Mesenchymal stem cell (in vitro differentiated cells and primary cell): ENCODE data around the gene TERC. TPM values are rescaled to one million over a fixed set of nuclear protein-coding genes. Genes with fewer than 3 reads are reported as not detected.
"Not testable (repeated sequence)": the region's sequence is repeated elsewhere in the genome, so short reads cannot be mapped to it uniquely, and the experiment has no call there.

Experiments
- DNase-seq: peaks from one replicate; pipeline ENCODE4 v3.0.0-alpha.2; 2013
- H2AFZ ChIP-seq: one replicate; pipeline ENCODE4 v1.6.1; 2013; ENCODE audit warnings: low read depth, mild to moderate bottlenecking, control low read depth, inconsistent platforms, low read length, moderate library complexity
- H2AK5ac ChIP-seq: 2 replicates; pipeline ENCODE4 v1.6.1; 2013; ENCODE audit warnings: low read length, moderate library complexity, mild to moderate bottlenecking, inconsistent platforms; ENCODE audit not compliant: severe bottlenecking
- H2BK120ac ChIP-seq: one replicate; pipeline ENCODE4 v1.6.1; 2013; ENCODE audit warnings: low read depth, mild to moderate bottlenecking, inconsistent platforms, low read length, moderate library complexity
- H2BK12ac ChIP-seq, 2 experiments: one replicate each; pipeline ENCODE4 v1.6.1; 2013; ENCODE audit warnings: inconsistent platforms in 2 of 2, low read length in 2 of 2, mild to moderate bottlenecking in 2 of 2, moderate library complexity in 2 of 2, control low read depth in 1 of 2
- H2BK15ac ChIP-seq: one replicate; pipeline ENCODE4 v1.6.1; 2013; ENCODE audit warnings: mild to moderate bottlenecking, low read depth, inconsistent platforms; ENCODE audit not compliant: poor library complexity, severe bottlenecking
- H2BK5ac ChIP-seq: 2 replicates; pipeline ENCODE4 v1.6.1; 2013; ENCODE audit warnings: low read depth, mild to moderate bottlenecking, low read length, control low read depth, inconsistent platforms; ENCODE audit not compliant: poor library complexity, severe bottlenecking
- H3K14ac ChIP-seq, 2 experiments: one replicate each; pipeline ENCODE4 v1.6.1; 2013; ENCODE audit warnings: inconsistent platforms in 2 of 2, low read length in 2 of 2, control low read depth in 1 of 2, mild to moderate bottlenecking in 1 of 2, moderate library complexity in 1 of 2
- H3K18ac ChIP-seq, 2 experiments: one replicate each; pipeline ENCODE4 v1.6.1; 2013; ENCODE audit warnings: inconsistent platforms in 2 of 2, low read length in 2 of 2, control low read depth in 1 of 2, low read depth in 1 of 2, mild to moderate bottlenecking in 1 of 2
- H3K23ac ChIP-seq, 2 experiments: one replicate each; pipeline ENCODE4 v1.6.1; 2013; ENCODE audit warnings: inconsistent platforms in 2 of 2, low read length in 2 of 2, mild to moderate bottlenecking in 2 of 2, moderate library complexity in 2 of 2, control low read depth in 1 of 2
- H3K27ac ChIP-seq: 2 replicates; pipeline ENCODE4 v1.5.1; 2013; ENCODE audit warnings: mild to moderate bottlenecking, moderate library complexity, low read length, control low read depth, inconsistent platforms; ENCODE audit not compliant: poor library complexity, severe bottlenecking
- H3K27me3 ChIP-seq, 2 experiments: 2 replicates each; pipeline versions ENCODE4 v1.6.1 to v1.7.0; 2013; ENCODE audit warnings: low read length in 2 of 2, mild to moderate bottlenecking in 2 of 2, moderate library complexity in 2 of 2, control low read depth in 1 of 2, inconsistent platforms in 1 of 2; ENCODE audit not compliant: control insufficient read depth in 1 of 2, insufficient read depth in 1 of 2
- H3K36me3 ChIP-seq, 2 experiments: 2 replicates each; pipeline versions ENCODE4 v1.6.1 to v1.7.0; 2013; ENCODE audit warnings: low read length in 2 of 2, control low read depth in 1 of 2, inconsistent platforms in 1 of 2, low read depth in 1 of 2, mild to moderate bottlenecking in 1 of 2; ENCODE audit not compliant: insufficient read depth in 2 of 2, control insufficient read depth in 1 of 2
- H3K4ac ChIP-seq, 2 experiments: one replicate each; pipeline ENCODE4 v1.6.1; 2013; ENCODE audit warnings: inconsistent platforms in 2 of 2, low read length in 2 of 2, mild to moderate bottlenecking in 2 of 2, moderate library complexity in 2 of 2, control low read depth in 1 of 2, low read depth in 1 of 2
- H3K4me1 ChIP-seq: 2 replicates; pipeline ENCODE4 v1.6.1; 2013; ENCODE audit warnings: low read depth, low read length, control low read depth; ENCODE audit not compliant: control insufficient read depth, insufficient read depth
- H3K4me2 ChIP-seq: 2 replicates; pipeline ENCODE4 v1.6.1; 2013; ENCODE audit warnings: low read length, mild to moderate bottlenecking, inconsistent platforms; ENCODE audit not compliant: poor library complexity, severe bottlenecking
- H3K4me3 ChIP-seq, 2 experiments: 2 replicates each; pipeline versions ENCODE4 v1.5.1 to v1.7.0; 2013; ENCODE audit warnings: low read length in 2 of 2, mild to moderate bottlenecking in 2 of 2, control low read depth in 1 of 2, low read depth in 1 of 2; ENCODE audit not compliant: insufficient read depth in 1 of 2
- H3K79me1 ChIP-seq: replicated peaks from 2 replicates; pipeline ENCODE4 v1.6.1; 2013; ENCODE audit warnings: mild to moderate bottlenecking, control low read depth, low read length, inconsistent platforms; ENCODE audit not compliant: poor library complexity, severe bottlenecking
- H3K9ac ChIP-seq: 2 replicates; pipeline ENCODE4 v1.7.0; 2013; ENCODE audit warnings: mild to moderate bottlenecking, low read length, moderate library complexity
- H3K9me3 ChIP-seq: 2 replicates; pipeline ENCODE4 v1.7.0; 2013; ENCODE audit warnings: mild to moderate bottlenecking, low read length; ENCODE audit not compliant: control insufficient read depth
- H4K8ac ChIP-seq: one replicate; pipeline ENCODE4 v1.6.1; 2013; ENCODE audit warnings: inconsistent platforms, mild to moderate bottlenecking, low read length, moderate library complexity
- H4K91ac ChIP-seq: one replicate; pipeline ENCODE4 v1.6.1; 2013; ENCODE audit warnings: mild to moderate bottlenecking, low read length, inconsistent platforms
- WGBS: methylation state at CpG from one replicate; pipeline ENCODE4 v1.1.7; 2013; ENCODE audit warnings: mixed read lengths; 5-methylcytosine and 5-hydroxymethylcytosine counted together
- small RNA-seq: library from polyadenylated mRNA; stranded (forward); fragments of <200 nt; extraction: miRNeasy Mini kit (QIAGEN cat#:217004); gene quantifications from one replicate; pipeline ENCODE3, GENCODE V24; 2013; ENCODE audit warnings: low read depth

The TERC gene

DNA sequence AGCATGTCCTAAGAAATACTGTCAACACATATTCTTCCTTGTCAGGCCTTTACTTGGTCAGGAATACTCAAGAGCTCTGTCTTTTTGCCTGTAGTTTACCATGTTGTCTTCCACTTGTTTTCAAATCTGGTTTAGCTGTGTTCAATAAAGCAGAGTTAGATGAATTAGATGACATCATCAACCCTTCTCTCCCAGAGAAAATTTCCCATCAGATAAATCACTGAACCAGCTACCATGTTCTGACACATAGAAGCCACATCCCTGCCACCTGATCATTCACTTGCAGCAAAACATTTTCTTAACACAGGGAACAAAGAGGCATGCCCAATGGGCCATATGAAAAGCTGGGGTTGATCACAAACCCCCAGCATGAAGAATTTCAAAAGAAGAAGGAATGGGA is 42.1 kb downstream of the TERC start:
- Histone ChIP-seq H2AFZ (no peak overlapping the region), H3K9ac (no peak overlapping the region), H3K18ac (no peak overlapping the region), H2BK15ac (no peak overlapping the region), H3K4ac (no peak overlapping the region), H3K79me1 (no peaks in the 10 kb centered on the region), H3K4me1 (no peaks in the 10 kb centered on the region), H3K4me2 (no peak overlapping the region), H2BK120ac (no peak overlapping the region), H2BK5ac (no peak overlapping the region), H2AK5ac (no peak overlapping the region), H3K23ac (no peak overlapping the region), H3K9me3 (peaks cover 7% of the 10 kb centered on the region), H3K4me3 (no peak overlapping the region), H3K27me3 (no peaks in the 10 kb centered on the region), H2BK12ac (no peak overlapping the region), H3K27ac (no peak overlapping the region), H4K8ac (no peak overlapping the region), H4K91ac (no peak overlapping the region), H3K36me3 (no peaks in the 10 kb centered on the region), H3K14ac (no peak overlapping the region)
- no peak for DNase-seq

- H2BK12ac ChIP-seq, H2BK15ac ChIP-seq, H3K4ac ChIP-seq, H3K79me1 ChIP-seq, H3K4me3 ChIP-seq, H3K4me1 ChIP-seq, H2BK120ac ChIP-seq, H3K18ac ChIP-seq, H4K8ac ChIP-seq, H3K36me3 ChIP-seq, H2AFZ ChIP-seq, H2AK5ac ChIP-seq, H2BK5ac ChIP-seq, H3K27ac ChIP-seq, H3K9me3 ChIP-seq, H4K91ac ChIP-seq, H3K4me2 ChIP-seq, H3K23ac ChIP-seq, H3K27me3 ChIP-seq, H3K9ac ChIP-seq, H3K14ac ChIP-seq, DNase-seq: not testable (repeated sequence)
- WGBS: 75% methylated on average over 1 of the region's 4 CpGs
Measured at GRCh38 chr3:169718415-169718814, 46.4 kb downstream of the TERC start.

Small RNA genes lying within 50 kb of the gene (small RNA-seq; reads per million reads assigned to genes)
- not detected for gene RNU6-637P
